Endodermal cell (in vitro differentiated cells): ENCODE measurements around the gene MRRF. TPM values are rescaled to one million over a fixed set of nuclear protein-coding genes. Genes with fewer than 3 reads are reported as not detected.

Experiments used
- DNase-seq: peaks from one replicate; pipeline ENCODE4 v3.0.0-alpha.2; 2017
- H3K27ac ChIP-seq: 2 replicates; pipeline ENCODE4 v1.5.1; 2013; ENCODE audit warnings: mild to moderate bottlenecking, low read depth, low read length, moderate library complexity
- H3K27me3 ChIP-seq: 2 replicates; pipeline ENCODE4 v1.6.1; 2013; ENCODE audit warnings: mild to moderate bottlenecking, low read length, moderate library complexity; ENCODE audit not compliant: insufficient read depth, control insufficient read depth, poor library complexity, severe bottlenecking
- H3K36me3 ChIP-seq: 2 replicates; pipeline ENCODE4 v1.7.0; 2013; ENCODE audit warnings: mild to moderate bottlenecking, low read length, moderate library complexity; ENCODE audit not compliant: control insufficient read depth, insufficient read depth
- H3K4me1 ChIP-seq: one replicate; pipeline ENCODE4 v1.7.0; 2013; ENCODE audit warnings: low read length; ENCODE audit not compliant: control insufficient read depth, insufficient read depth
- H3K4me3 ChIP-seq: 2 replicates; pipeline ENCODE4 v1.5.1; 2013; ENCODE audit warnings: mild to moderate bottlenecking, low read length, moderate library complexity
- H3K9ac ChIP-seq: 2 replicates; pipeline ENCODE4 v1.6.1; 2013; ENCODE audit warnings: mild to moderate bottlenecking, low read length, moderate library complexity; ENCODE audit not compliant: poor library complexity, severe bottlenecking; ENCODE audit errors: extremely low read depth
- H3K9me3 ChIP-seq: 2 replicates; pipeline ENCODE4 v1.6.1; 2013; ENCODE audit warnings: mild to moderate bottlenecking, low read length, moderate library complexity; ENCODE audit not compliant: control insufficient read depth
- H3K27ac Mint-ChIP-seq: 2 replicates; pipeline ENCODE4 v1.8.0; 2020; ENCODE audit warnings: mixed read lengths
- H3K27me3 Mint-ChIP-seq: 2 replicates; pipeline ENCODE4 v1.8.0; 2021; ENCODE audit warnings: mild to moderate bottlenecking, mixed read lengths; ENCODE audit not compliant: insufficient read depth
- H3K36me3 Mint-ChIP-seq: 2 replicates; pipeline ENCODE4 v1.8.0; 2020; ENCODE audit warnings: low read depth, mixed read lengths
- H3K4me1 Mint-ChIP-seq: 2 replicates; pipeline ENCODE4 v1.8.0; 2020; ENCODE audit warnings: mixed read lengths
- H3K4me3 Mint-ChIP-seq: 2 replicates; pipeline ENCODE4 v1.8.0; 2020; ENCODE audit warnings: mild to moderate bottlenecking, moderate library complexity, mixed read lengths
- H3K9me3 Mint-ChIP-seq: 2 replicates; pipeline ENCODE4 v1.8.0; 2020; ENCODE audit warnings: mild to moderate bottlenecking, mixed read lengths
- WGBS, 2 experiments: methylation state at CpG; one replicate each; pipeline versions ENCODE4 v1.1.5 to v1.1.7; 2013; ENCODE audit warnings: missing lambda C conversion rate in 2 of 2, mixed read lengths in 1 of 2; ENCODE audit not compliant: insufficient coverage in 1 of 2, insufficient read length in 1 of 2; 5-methylcytosine and 5-hydroxymethylcytosine counted together
- total RNA-seq, 2 donors: library from RNA; stranded (reverse); fragmentation: NEBNext Ultra II Directional in 1 of 2; extraction: Animal tissue kit (Norgen Biotek cat#: 25700) in 1 of 2; gene quantifications; 2 replicates in 1 of 2; 3 replicates in 1 of 2; pipeline ENCODE4 v1.2.1, GENCODE V29; 2021
- TF ChIP-seq, protein P1 (sequence below): fragments of 200-600 bp; sonication (generic); conservative IDR thresholded peaks from 2 replicates; pipeline ENCODE4 v1.5.0; 2021; ENCODE audit warnings: antibody characterized with exemption, mild to moderate bottlenecking

Gene MRRF
- total RNA-seq, 2 donors from 2014 or later = 25.8 to 27.6 TPM

DNA sequence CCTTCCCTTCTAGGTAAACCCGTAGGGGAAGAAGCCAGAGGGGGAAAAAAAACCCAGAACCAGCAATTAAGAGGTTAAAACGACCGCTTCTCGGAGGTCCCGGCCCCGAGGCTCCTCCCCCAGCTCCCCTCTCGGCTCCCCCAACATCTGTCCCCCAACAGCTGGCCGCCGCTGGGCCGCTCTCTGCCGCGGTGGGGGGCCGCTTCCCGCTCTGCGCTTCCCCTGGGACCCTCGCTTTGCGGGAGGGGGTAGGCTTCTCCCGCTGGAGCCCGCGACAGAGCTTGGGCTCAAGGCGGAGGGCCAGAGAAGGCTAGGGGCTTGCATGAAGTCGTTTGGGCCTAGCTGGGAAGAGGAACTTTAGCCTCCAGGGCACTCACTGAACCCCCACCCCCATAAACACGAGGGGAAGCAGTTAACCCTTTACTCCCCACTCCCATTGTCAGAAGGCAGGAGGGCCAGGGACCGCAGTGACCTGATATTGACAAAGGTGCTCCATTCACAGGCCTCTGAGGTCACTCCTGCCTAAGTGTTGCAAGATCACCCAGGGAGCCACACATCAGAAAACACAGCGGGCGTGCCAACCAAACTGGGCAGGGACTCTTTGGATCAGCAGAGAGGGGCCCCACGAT is 43.4 kb upstream of the MRRF start:
- peaks cover 10% of the 10 kb centered on the region for H3K4me1 ChIP-seq
- no peaks in the 10 kb centered on the region for H3K36me3 ChIP-seq
- no peak overlapping the region for H3K9ac ChIP-seq
- peaks cover under 1% of the 10 kb centered on the region for H3K36me3 Mint-ChIP-seq
- H3K9me3 ChIP-seq = no peaks in the 10 kb centered on the region
- peaks cover 28% of the 10 kb centered on the region for H3K4me1 Mint-ChIP-seq
- peak overlapping the region; percentile 51 for H3K4me3 Mint-ChIP-seq
- H3K4me3 ChIP-seq = no peak overlapping the region
- H3K9me3 Mint-ChIP-seq = peaks cover 7% of the 10 kb centered on the region
- no peak overlapping the region for H3K27ac Mint-ChIP-seq
- H3K27me3 Mint-ChIP-seq = peaks cover 100% of the 10 kb centered on the region
- peak; percentile 81 for DNase-seq
- TF ChIP-seq, protein P1, sequence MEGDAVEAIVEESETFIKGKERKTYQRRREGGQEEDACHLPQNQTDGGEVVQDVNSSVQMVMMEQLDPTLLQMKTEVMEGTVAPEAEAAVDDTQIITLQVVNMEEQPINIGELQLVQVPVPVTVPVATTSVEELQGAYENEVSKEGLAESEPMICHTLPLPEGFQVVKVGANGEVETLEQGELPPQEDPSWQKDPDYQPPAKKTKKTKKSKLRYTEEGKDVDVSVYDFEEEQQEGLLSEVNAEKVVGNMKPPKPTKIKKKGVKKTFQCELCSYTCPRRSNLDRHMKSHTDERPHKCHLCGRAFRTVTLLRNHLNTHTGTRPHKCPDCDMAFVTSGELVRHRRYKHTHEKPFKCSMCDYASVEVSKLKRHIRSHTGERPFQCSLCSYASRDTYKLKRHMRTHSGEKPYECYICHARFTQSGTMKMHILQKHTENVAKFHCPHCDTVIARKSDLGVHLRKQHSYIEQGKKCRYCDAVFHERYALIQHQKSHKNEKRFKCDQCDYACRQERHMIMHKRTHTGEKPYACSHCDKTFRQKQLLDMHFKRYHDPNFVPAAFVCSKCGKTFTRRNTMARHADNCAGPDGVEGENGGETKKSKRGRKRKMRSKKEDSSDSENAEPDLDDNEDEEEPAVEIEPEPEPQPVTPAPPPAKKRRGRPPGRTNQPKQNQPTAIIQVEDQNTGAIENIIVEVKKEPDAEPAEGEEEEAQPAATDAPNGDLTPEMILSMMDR = no peak
- peaks cover 100% of the 10 kb centered on the region for H3K27me3 ChIP-seq
- H3K27ac ChIP-seq = no peak overlapping the region
- 10 to 12% methylated on average over 2 to 27 of the region's 27 CpGs for WGBS, 2 experiments

DNA sequence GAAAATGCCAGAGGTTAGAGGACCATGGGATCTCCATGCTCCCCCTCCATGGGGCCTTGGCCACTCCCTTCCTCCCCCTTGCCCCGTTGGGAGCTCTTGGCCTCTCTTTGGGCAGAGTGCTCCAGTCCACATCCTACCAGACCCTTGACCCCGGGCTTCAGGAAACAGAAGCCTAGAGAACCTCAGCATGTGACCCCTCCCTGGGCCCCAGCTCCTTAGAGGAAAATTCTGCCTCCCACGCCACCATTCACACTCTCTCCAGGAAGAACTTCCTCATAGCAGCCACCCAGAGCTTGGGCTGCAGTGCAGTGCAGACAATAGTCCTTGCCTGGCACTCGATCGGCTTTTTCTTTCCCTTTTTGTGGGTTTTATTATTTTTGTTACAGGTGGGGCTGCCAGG is 41.9 kb upstream of the MRRF start:
- TF ChIP-seq, protein P1 = peak; percentile 19
- Mint-ChIP-seq H3K36me3 (peaks cover 2% of the 10 kb centered on the region), H3K4me1 (peaks cover 34% of the 10 kb centered on the region), H3K9me3 (peaks cover 9% of the 10 kb centered on the region), H3K4me3 (no peak overlapping the region), H3K27me3 (peaks cover 98% of the 10 kb centered on the region), H3K27ac (no peak overlapping the region)
- Histone ChIP-seq H3K4me3 (no peak overlapping the region), H3K27ac (no peak overlapping the region), H3K27me3 (peaks cover 100% of the 10 kb centered on the region), H3K9me3 (no peaks in the 10 kb centered on the region), H3K4me1 (peaks cover 10% of the 10 kb centered on the region), H3K36me3 (no peaks in the 10 kb centered on the region), H3K9ac (no peak overlapping the region)
- 47% methylated on average over 5 of the region's 5 CpGs; no CpG with 5 or more reads in 1 of the 2 experiments for WGBS, 2 experiments
- no peak for DNase-seq

DNA sequence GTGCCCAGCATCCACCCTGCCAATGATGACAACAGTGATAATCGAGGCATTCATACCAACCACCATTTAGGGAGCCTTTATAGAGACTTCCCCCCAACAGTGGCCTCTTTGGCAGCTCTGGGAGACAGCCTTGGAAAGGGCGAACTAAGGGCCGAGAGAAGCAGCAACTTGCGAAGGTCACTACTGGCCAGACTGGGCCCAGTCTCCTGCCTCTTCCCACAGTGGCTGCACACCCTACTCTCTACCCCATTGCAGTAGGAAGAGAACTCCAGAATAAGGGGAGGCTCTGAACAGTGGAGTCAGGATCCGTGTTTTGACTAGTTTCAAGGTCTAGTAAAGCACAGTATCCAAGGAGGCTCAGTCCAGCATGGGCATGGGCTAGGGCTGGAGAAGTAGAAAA is 41.2 kb upstream of the MRRF start:
- Histone ChIP-seq H3K4me3 (no peak overlapping the region), H3K27ac (no peak overlapping the region), H3K4me1 (peaks cover 10% of the 10 kb centered on the region), H3K27me3 (peaks cover 100% of the 10 kb centered on the region), H3K9me3 (no peaks in the 10 kb centered on the region), H3K36me3 (no peaks in the 10 kb centered on the region), H3K9ac (no peak overlapping the region)
- Mint-ChIP-seq H3K27me3 (peaks cover 97% of the 10 kb centered on the region), H3K36me3 (peaks cover 2% of the 10 kb centered on the region), H3K9me3 (peaks cover 9% of the 10 kb centered on the region), H3K4me1 (peaks cover 34% of the 10 kb centered on the region), H3K4me3 (no peak overlapping the region), H3K27ac (no peak overlapping the region)
- TF ChIP-seq, protein P1 = no peak
- 83 to 88% methylated on average over 1 to 5 of the region's 5 CpGs for WGBS, 2 experiments
- DNase-seq = peak; percentile 32
